ENCODE data around the gene ADAMTSL5.

GRCh38 chr19:1518471-1518870, 5.7 kb upstream of the ADAMTSL5 start:
- TF ChIP-seq POLR2AphosphoS5 (IDR thresholded peaks at IDR 0.05; ENCODE audit: low read depth, low read length), result no peak
- TF ChIP-seq, protein P1, sequence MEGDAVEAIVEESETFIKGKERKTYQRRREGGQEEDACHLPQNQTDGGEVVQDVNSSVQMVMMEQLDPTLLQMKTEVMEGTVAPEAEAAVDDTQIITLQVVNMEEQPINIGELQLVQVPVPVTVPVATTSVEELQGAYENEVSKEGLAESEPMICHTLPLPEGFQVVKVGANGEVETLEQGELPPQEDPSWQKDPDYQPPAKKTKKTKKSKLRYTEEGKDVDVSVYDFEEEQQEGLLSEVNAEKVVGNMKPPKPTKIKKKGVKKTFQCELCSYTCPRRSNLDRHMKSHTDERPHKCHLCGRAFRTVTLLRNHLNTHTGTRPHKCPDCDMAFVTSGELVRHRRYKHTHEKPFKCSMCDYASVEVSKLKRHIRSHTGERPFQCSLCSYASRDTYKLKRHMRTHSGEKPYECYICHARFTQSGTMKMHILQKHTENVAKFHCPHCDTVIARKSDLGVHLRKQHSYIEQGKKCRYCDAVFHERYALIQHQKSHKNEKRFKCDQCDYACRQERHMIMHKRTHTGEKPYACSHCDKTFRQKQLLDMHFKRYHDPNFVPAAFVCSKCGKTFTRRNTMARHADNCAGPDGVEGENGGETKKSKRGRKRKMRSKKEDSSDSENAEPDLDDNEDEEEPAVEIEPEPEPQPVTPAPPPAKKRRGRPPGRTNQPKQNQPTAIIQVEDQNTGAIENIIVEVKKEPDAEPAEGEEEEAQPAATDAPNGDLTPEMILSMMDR (IDR thresholded peaks at IDR 0.05), result no peak

Measured in Panc1 (cell line).